HepG2 (cell line): Measurements from ENCODE around the gene SH2B2. TPM values are rescaled to one million over a fixed set of nuclear protein-coding genes. Genes with fewer than 3 reads are reported as not detected.

Experiments
- BORCS8-MEF2B ChIP-seq: sonication (generic); formaldehyde crosslinking; IDR thresholded peaks from 2 replicates; pipeline ENCODE4 v1.8.0; 2022; ENCODE audit warnings: mild to moderate bottlenecking, missing genetic modification reagents
- FOXO1 ChIP-seq: sonication (generic); formaldehyde crosslinking; IDR thresholded peaks from 2 replicates; pipeline ENCODE4 v1.4.0; 2020; ENCODE audit warnings: missing genetic modification reagents
- FOXP1 ChIP-seq, 2 experiments: fragments of 450-650 bp in 1 of 2; IDR thresholded peaks; 2 replicates each; pipeline ENCODE4 v1.6.1; 2017 to 2018; ENCODE audit warnings: antibody characterized with exemption in 1 of 2
- HHEX ChIP-seq: IDR thresholded peaks from 2 replicates; pipeline ENCODE4 v1.6.1; 2016; ENCODE audit warnings: control low read depth
- HNF1B ChIP-seq: sonication (generic); formaldehyde crosslinking; IDR thresholded peaks from 2 replicates; pipeline ENCODE4 v1.5.1; 2020; ENCODE audit warnings: mild to moderate bottlenecking, moderate library complexity, missing genetic modification reagents
- HNRNPLL ChIP-seq: fragments of 200-400 bp; formaldehyde crosslinking; IDR thresholded peaks from 2 replicates; pipeline ENCODE4 v1.6.1; 2017; ENCODE audit warnings: mild to moderate bottlenecking, low read depth, low read length; ENCODE audit not compliant: poor library complexity, severe bottlenecking
- JUNB ChIP-seq: sonication (generic); formaldehyde crosslinking; IDR thresholded peaks from 2 replicates; pipeline ENCODE4 v1.8.0; 2022; ENCODE audit warnings: missing genetic modification reagents, mild to moderate bottlenecking, borderline replicate concordance
- MED13 ChIP-seq: sonication (generic); formaldehyde crosslinking; IDR thresholded peaks from 2 replicates; pipeline ENCODE4 v1.5.0; 2020; ENCODE audit warnings: missing genetic modification reagents
- PCBP2 ChIP-seq: fragments of 200-400 bp; formaldehyde crosslinking; optimal IDR thresholded peaks from 2 replicates; pipeline ENCODE3; 2018; ENCODE audit warnings: low read length, low read depth; ENCODE audit not compliant: poor library complexity, severe bottlenecking
- POLR2G ChIP-seq: fragments of 200-400 bp; formaldehyde crosslinking; IDR thresholded peaks from 2 replicates; pipeline ENCODE4 v1.6.1; 2018; ENCODE audit warnings: mild to moderate bottlenecking, low read depth, low read length, moderate library complexity
- TAF1 ChIP-seq: sonication (generic); formaldehyde crosslinking; IDR thresholded peaks from 2 replicates; pipeline ENCODE4 v1.4.0; 2020; ENCODE audit warnings: missing genetic modification reagents
- ZFP1 ChIP-seq: IDR thresholded peaks from 2 replicates; pipeline ENCODE4 v1.6.1; 2016
- ZNF331 ChIP-seq: sonication (generic); formaldehyde crosslinking; IDR thresholded peaks from 2 replicates; pipeline ENCODE4 v1.4.0; 2020; ENCODE audit warnings: missing genetic modification reagents
- ZNF557 ChIP-seq: sonication (generic); formaldehyde crosslinking; IDR thresholded peaks from 2 replicates; pipeline ENCODE4 v1.4.0; 2020; ENCODE audit warnings: missing genetic modification reagents
- polyA plus RNA-seq, 8 experiments: library from polyadenylated mRNA; depleted of rRNA in 3 of 8; stranded (reverse) in 7 of 8; unstranded in 1 of 8; fragments of >200 nt; fragmentation: Illumina TruSeq in 4 of 8; extraction: Trizol in 4 of 8; gene quantifications; 2 replicates each; pipeline versions ENCODE4 v1.2.1 to v1.2.3, GENCODE V29; 2011 to 2016; ENCODE audit warnings: low read depth in 4 of 8, missing spikeins in 1 of 8, mixed read lengths in 1 of 8; ENCODE audit not compliant: insufficient read depth in 1 of 8
- total RNA-seq, 5 experiments: library from RNA; depleted of rRNA; stranded (reverse); fragments of >200 nt; fragmentation: Illumina TruSeq; extraction: Trizol; gene quantifications; 2 replicates each; pipeline ENCODE4 v1.2.3, GENCODE V29; 2016; ENCODE audit warnings: low read depth in 1 of 5
- TF ChIP-seq, protein P1 (sequence below): sonication (generic); formaldehyde crosslinking; IDR thresholded peaks from 2 replicates; pipeline ENCODE4 v1.5.0; 2020; ENCODE audit warnings: mild to moderate bottlenecking, missing genetic modification reagents, borderline replicate concordance
- TF ChIP-seq, protein P2 (sequence below), 2 experiments: sonication (generic) in 1 of 2; formaldehyde crosslinking in 1 of 2; IDR thresholded peaks; 2 replicates each; pipeline versions ENCODE4 v1.6.1 to v1.9.0; 2014 to 2022; ENCODE audit warnings: antibody characterized with exemption in 1 of 2, borderline replicate concordance in 1 of 2, inconsistent platforms in 1 of 2, low read depth in 1 of 2, missing genetic modification reagents in 1 of 2

Gene SH2B2
- total and polyA plus RNA-seq, 2 of the 13 experiments (the other 11 are each of a cell fraction or from before 2014, with no cell fraction given), result 0.46 to 1.3 TPM

DNA sequence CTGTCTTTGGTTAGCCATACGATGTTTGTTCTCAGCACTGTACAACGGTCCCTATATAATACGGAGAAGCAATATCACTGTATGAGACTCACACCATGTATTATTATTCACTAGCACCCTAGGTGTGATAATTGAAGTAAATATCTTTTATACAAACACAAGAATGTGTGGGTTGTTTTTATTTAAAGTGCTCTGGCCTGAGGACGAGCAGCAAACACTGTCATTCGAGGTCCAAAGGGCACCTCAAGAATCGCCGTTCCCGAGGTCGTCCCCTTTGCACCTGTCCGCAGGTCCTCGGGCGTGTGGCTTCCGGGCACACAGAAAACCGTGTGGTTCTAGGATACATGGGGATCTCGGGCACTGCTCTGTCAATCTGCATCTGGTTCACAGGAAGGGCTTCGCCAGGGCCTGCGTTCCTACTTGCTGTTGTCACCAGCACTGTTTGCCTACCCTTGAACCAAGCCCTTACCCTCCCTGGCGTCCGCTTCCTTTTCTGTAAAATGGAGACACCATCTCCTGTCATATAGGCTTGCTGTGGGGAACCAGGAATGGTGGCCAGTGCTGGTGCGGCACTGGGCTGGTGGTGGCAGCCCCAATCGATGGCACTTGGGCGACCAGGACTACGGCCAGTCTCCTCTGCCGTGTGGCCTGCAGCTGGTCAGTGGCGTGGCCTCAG lies 28.5 kb upstream of the SH2B2 start (continued):
- TF ChIP-seq POLR2G (no peak), ZNF557 (CRISPR knock-in tag) (0 out of 2 replicates have a peak, but pooled peaks have one; percentile 67), JUNB (CRISPR knock-in tag) (peak; percentile 68; the same call in 1 of the 2 replicates), HHEX (CRISPR knock-in tag) (no peak), PCBP2 (no peak), FOXO1 (peak; percentile 81), BORCS8-MEF2B (CRISPR knock-in tag) (peak; percentile 38; the same call in 1 of the 2 replicates), ZNF331 (CRISPR knock-in tag) (peak; percentile 96), MED13 (peak; percentile 67; the same call in 1 of the 2 replicates), HNRNPLL (no peak), TAF1 (CRISPR knock-in tag) (peak; percentile 51), ZFP1 (CRISPR knock-in tag) (peak; percentile 86), FOXP1 (IDR thresholded peaks at IDR 0.05) (no peak), FOXP1 (CRISPR knock-in tag; IDR thresholded peaks at IDR 0.05) (peak; percentile 73), HNF1B (peak; percentile 85)
- TF ChIP-seq, protein P1, sequence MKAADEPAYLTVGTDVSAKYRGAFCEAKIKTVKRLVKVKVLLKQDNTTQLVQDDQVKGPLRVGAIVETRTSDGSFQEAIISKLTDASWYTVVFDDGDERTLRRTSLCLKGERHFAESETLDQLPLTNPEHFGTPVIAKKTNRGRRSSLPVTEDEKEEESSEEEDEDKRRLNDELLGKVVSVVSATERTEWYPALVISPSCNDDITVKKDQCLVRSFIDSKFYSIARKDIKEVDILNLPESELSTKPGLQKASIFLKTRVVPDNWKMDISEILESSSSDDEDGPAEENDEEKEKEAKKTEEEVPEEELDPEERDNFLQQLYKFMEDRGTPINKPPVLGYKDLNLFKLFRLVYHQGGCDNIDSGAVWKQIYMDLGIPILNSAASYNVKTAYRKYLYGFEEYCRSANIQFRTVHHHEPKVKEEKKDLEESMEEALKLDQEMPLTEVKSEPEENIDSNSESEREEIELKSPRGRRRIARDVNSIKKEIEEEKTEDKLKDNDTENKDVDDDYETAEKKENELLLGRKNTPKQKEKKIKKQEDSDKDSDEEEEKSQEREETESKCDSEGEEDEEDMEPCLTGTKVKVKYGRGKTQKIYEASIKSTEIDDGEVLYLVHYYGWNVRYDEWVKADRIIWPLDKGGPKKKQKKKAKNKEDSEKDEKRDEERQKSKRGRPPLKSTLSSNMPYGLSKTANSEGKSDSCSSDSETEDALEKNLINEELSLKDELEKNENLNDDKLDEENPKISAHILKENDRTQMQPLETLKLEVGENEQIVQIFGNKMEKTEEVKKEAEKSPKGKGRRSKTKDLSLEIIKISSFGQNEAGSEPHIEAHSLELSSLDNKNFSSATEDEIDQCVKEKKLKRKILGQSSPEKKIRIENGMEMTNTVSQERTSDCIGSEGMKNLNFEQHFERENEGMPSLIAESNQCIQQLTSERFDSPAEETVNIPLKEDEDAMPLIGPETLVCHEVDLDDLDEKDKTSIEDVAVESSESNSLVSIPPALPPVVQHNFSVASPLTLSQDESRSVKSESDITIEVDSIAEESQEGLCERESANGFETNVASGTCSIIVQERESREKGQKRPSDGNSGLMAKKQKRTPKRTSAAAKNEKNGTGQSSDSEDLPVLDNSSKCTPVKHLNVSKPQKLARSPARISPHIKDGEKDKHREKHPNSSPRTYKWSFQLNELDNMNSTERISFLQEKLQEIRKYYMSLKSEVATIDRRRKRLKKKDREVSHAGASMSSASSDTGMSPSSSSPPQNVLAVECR (CRISPR knock-in tag), result peak; percentile 81; the same call in 1 of the 2 replicates
- TF ChIP-seq, protein P2, sequence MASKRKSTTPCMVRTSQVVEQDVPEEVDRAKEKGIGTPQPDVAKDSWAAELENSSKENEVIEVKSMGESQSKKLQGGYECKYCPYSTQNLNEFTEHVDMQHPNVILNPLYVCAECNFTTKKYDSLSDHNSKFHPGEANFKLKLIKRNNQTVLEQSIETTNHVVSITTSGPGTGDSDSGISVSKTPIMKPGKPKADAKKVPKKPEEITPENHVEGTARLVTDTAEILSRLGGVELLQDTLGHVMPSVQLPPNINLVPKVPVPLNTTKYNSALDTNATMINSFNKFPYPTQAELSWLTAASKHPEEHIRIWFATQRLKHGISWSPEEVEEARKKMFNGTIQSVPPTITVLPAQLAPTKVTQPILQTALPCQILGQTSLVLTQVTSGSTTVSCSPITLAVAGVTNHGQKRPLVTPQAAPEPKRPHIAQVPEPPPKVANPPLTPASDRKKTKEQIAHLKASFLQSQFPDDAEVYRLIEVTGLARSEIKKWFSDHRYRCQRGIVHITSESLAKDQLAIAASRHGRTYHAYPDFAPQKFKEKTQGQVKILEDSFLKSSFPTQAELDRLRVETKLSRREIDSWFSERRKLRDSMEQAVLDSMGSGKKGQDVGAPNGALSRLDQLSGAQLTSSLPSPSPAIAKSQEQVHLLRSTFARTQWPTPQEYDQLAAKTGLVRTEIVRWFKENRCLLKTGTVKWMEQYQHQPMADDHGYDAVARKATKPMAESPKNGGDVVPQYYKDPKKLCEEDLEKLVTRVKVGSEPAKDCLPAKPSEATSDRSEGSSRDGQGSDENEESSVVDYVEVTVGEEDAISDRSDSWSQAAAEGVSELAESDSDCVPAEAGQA (IDR thresholded peaks at IDR 0.05; ENCODE audit: low read depth), result peak; percentile 58; the same call in 1 of the 2 replicates
- TF ChIP-seq, protein P2 (CRISPR knock-in tag; IDR thresholded peaks at IDR 0.05; ENCODE audit: borderline replicate concordance), result 0 out of 2 replicates have a peak, but pooled peaks have one; percentile 61
